ENCODE results near the gene NFIC. TPM values are rescaled to one million over a fixed set of nuclear protein-coding genes. Genes with fewer than 3 reads are reported as not detected.
A peak's percentile ranks its signal among the peaks of the same experiment; 100 is the strongest.
"Not testable (repeated sequence)": the region's sequence is repeated elsewhere in the genome, so short reads cannot be mapped to it uniquely, and the experiment has no call there.

NFIC gene
- total RNA-seq, 4 donors from 2014 or later: 34.7 to 191 (median 64.9) TPM

DNA sequence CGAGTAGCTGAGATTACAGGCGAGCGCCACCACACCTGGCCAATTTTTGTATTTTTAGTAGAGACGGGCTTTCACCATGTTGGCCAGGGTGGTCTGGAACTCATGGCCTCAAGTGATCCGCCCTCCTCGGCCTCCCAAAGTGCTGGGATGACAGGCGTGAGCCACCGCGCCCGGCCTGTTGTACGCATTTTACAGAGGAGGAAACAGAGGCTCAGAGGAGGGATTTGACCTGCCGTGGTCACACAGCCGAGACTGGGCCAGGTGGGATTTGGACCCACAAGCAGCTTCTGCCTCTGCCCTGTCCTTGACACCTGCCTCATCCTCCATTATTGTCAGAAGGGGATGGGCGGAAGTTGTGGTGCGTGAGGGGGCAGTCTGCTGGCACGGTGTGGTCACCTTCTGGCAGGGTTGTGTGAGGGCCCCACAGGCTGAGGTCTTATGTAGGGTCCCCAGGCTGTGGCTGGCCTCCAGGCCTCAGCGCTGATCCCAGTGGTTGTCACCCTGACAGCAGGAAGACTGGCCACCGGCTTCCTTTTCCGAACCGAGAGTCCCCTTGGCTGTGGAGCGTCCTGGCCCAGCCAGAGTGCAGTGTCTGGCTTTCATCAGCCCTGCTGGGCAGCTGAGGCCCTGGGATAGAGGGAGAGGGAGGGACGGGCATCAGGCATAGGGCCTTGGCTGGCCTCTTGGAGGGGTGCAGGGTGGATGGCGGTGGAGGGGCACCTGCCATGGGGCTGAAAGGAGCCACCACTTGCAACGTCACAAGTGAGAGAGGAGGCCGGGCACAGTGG, 20.3 kb downstream of the NFIC start:
- H3K27ac ChIP-seq: peak overlapping the region; percentile 63 to 89 (median 76)
- no peak for DNase-seq
- no peak overlapping the region for H3K4me3 ChIP-seq
- no peaks in the 10 kb centered on the region for H3K9me3 ChIP-seq
- H3K36me3 ChIP-seq: peaks cover 0 to 8% (median 0%) of the 10 kb centered on the region in 3 donors
- TF ChIP-seq CTCF (IDR thresholded peaks at IDR 0.05) (no peak), POLR2A (IDR thresholded peaks at IDR 0.05) (no peak)
- peaks cover 0 to 71% (median 14%) of the 10 kb centered on the region in 4 donors for H3K4me1 ChIP-seq
- no peaks in the 10 kb centered on the region for H3K27me3 ChIP-seq

DNA sequence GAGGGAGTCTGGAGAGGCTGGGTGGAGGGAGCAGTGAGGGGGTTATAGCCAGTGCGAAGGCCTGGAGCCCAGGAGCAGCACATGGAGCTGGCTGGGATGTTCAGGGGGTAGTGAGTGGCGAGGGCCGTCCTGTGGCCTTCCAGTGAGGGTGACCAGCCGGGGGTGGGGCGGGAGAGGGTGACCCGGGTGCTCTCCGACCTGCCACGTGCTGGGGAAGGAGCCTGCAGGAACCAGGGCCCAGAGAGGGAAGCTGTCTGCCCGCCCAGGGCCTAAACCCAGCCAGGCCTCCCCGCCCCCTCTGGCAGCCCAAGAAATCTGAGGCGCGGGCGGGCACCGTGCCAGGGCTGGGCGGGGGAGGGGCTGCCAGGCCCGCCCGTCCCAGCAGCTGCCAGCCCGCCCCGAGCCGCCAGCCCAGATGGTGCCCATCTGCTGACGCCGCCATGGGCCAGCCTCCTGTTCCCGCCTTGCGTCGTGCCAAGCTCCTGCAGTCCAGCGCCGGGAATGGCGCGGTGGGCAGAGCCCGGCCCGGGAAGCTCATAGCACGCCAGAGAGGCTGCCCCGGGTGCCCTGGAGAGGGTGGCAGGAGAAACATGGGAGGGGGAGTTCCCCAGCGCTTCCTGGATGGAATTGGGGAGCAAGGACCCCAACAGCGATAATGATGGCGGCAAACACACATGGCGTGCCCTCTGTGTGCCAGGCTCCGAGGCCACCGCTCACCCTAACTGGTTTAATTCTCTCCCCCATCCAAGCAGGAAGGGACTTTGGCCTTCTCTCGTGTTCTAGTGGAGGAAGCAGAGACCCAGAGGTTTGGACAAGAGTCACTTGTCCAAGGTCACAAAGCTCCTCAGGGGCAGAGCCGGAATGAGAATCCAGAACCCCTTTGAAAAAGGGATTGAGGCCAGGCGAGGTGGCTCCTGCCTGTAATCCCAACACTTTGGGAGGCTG, 21.5 kb downstream of the NFIC start:
- Histone ChIP-seq H3K9me3 (no peaks in the 10 kb centered on the region), H3K27ac (peak overlapping the region; percentile 63 to 89 (median 76)), H3K36me3 (no peaks in the 10 kb centered on the region), H3K27me3 (no peaks in the 10 kb centered on the region), H3K4me3 (peak overlapping the region in 2 of 4 donors; percentile 32 to 34), H3K4me1 (peaks cover 0 to 66% (median 14%) of the 10 kb centered on the region in 4 donors)
- DNase-seq: peak in 2 of 3 donors; percentile 83 to 90
- peak in 3 of 6 experiments; percentile 15 to 33 (median 20) for TF ChIP-seq CTCF (IDR thresholded peaks at IDR 0.05)
- TF ChIP-seq POLR2A (IDR thresholded peaks at IDR 0.05): no peak

DNA sequence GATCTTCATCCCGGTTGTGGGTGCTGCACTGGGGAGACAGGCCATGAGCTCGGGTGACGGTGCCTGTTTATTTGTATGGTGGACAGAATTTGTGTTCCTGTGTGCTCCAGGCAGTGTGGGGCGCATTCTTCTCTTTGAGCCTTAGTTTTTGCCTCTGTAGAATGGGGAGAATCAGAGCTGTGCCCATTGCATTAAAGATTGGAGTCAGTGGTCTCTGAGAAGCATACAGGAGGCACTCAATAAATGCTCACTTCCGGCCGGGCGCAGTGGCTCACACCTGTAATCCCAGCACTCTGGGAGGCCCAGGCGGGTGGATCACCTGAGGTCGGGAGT, 23.0 kb downstream of the NFIC start:
- TF ChIP-seq POLR2A (IDR thresholded peaks at IDR 0.05) (no peak), CTCF (IDR thresholded peaks at IDR 0.05) (no peak)
- no peaks in the 10 kb centered on the region for H3K36me3 ChIP-seq
- H3K27me3 ChIP-seq: no peaks in the 10 kb centered on the region
- H3K4me1 ChIP-seq: peaks cover 0 to 51% (median 13%) of the 10 kb centered on the region in 4 donors
- no peaks in the 10 kb centered on the region for H3K9me3 ChIP-seq
- DNase-seq: no peak
- no peak overlapping the region for H3K4me3 ChIP-seq
- peak overlapping the region in 2 of 4 donors; percentile 88 to 89 for H3K27ac ChIP-seq

GRCh38 chr19:3389876-3390371, 23.5 kb downstream of the NFIC start:
- H3K9me3 ChIP-seq: no peaks in the 10 kb centered on the region
- no peak for DNase-seq
- H3K27me3 ChIP-seq: no peaks in the 10 kb centered on the region
- TF ChIP-seq CTCF (IDR thresholded peaks at IDR 0.05) (no peak), POLR2A (IDR thresholded peaks at IDR 0.05) (no peak)
- no peak overlapping the region for H3K4me3 ChIP-seq
- H3K36me3 ChIP-seq: no peaks in the 10 kb centered on the region
- H3K27ac ChIP-seq: peak overlapping the region in 3 of 4 donors; percentile 3 to 89 (median 88)
- H3K4me1 ChIP-seq: peaks cover 0 to 46% (median 9%) of the 10 kb centered on the region in 4 donors

DNA sequence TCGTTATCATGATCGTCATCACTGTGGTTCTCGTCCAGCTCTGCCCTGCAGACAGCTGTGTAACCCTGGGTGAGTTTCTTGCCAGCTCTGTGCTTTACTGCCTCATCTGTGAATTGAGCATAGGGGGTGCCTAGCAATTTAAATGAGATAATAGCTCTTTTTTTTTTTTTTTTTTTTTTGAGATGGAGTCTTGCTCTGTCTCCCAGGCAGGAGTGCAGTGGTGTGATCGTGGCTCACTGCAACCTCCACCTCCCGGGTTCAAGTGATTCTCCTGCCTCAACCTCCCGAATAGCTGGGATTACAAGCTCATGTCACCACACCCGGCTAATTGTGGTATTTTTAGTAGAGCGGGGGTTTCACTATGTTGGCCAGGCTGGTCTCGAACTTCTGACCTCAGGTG, 25.5 kb downstream of the NFIC start:
- H3K4me3 ChIP-seq, H3K27me3 ChIP-seq, H3K27ac ChIP-seq, H3K9me3 ChIP-seq, DNase-seq, H3K36me3 ChIP-seq: not testable (repeated sequence)
- H3K4me1 ChIP-seq: peaks cover 0 to 37% (median 6%) of the 10 kb centered on the region in 4 donors

Data from Peyer's patch (tissue), 4 donors.